GM18907 (cell line): ENCODE data around the gene NHLRC2.
A peak's percentile ranks its signal among the peaks of the same experiment; 100 is the strongest.
"Not testable (repeated sequence)": the region's sequence is repeated elsewhere in the genome, so short reads cannot be mapped to it uniquely, and the experiment has no call there.

Source experiments
- ATAC-seq: cut with Tn5 transposase; IDR thresholded peaks from one replicate; pipeline ENCODE4 v1.9.1; 2021; ENCODE audit warnings: mild to moderate bottlenecking, moderate library complexity; ENCODE audit not compliant: unreplicated experiment

The NHLRC2 gene

GRCh38 chr10:113854013-113854760 is at the start of gene NHLRC2, which contains the start of gene DCLRE1A:
Gene NHLRC2, plus strand, starts transcription at chr10:113854661. Its CDS starts 212 bp downstream, at chr10:113854873.
Gene DCLRE1A, minus strand, starts transcription at chr10:113854082. Its CDS starts 900 bp downstream, at chr10:113853182.
- peak; percentile 45 for ATAC-seq

- no peak for ATAC-seq
Observed at GRCh38 chr10:113806503-113806902, 48.0 kb upstream of the NHLRC2 start.

- no peak for ATAC-seq
Observed at GRCh38 chr10:113808168-113808567, 46.3 kb upstream of the NHLRC2 start.

- ATAC-seq: not testable (repeated sequence)
Observed at GRCh38 chr10:113814700-113815099, 39.8 kb upstream of the NHLRC2 start.

GRCh38 chr10:113819989-113820388 is 34.5 kb upstream of the NHLRC2 start:
- ATAC-seq: no peak

- ATAC-seq: no peak
Observed at GRCh38 chr10:113820507-113820906, 34.0 kb upstream of the NHLRC2 start.

- ATAC-seq: not testable (repeated sequence)
Observed at GRCh38 chr10:113821306-113821705, 33.2 kb upstream of the NHLRC2 start.

GRCh38 chr10:113822174-113822573 is 32.3 kb upstream of the NHLRC2 start:
- no peak for ATAC-seq

- ATAC-seq: no peak
Observed at GRCh38 chr10:113823389-113823788, 31.1 kb upstream of the NHLRC2 start.

GRCh38 chr10:113825791-113826190 is 28.7 kb upstream of the NHLRC2 start:
- no peak for ATAC-seq

GRCh38 chr10:113828567-113828966 is 25.9 kb upstream of the NHLRC2 start:
- not testable (repeated sequence) for ATAC-seq

- ATAC-seq: no peak
Observed at GRCh38 chr10:113842171-113842570, 12.3 kb upstream of the NHLRC2 start.

GRCh38 chr10:113843972-113844485 is 10.4 kb upstream of the NHLRC2 start:
- ATAC-seq: no peak

- ATAC-seq: peak; percentile 39
Observed at GRCh38 chr10:113846036-113846435, 8.4 kb upstream of the NHLRC2 start.

GRCh38 chr10:113849140-113849803 is 5.2 kb upstream of the NHLRC2 start:
- ATAC-seq: no peak

- ATAC-seq: no peak
Observed at GRCh38 chr10:113849946-113850345, 4.5 kb upstream of the NHLRC2 start.

GRCh38 chr10:113853578-113854012 is 866 bp upstream of the NHLRC2 start:
- ATAC-seq: no peak

GRCh38 chr10:113854761-113855588 is 514 bp downstream of the NHLRC2 start:
- peak; percentile 44 for ATAC-seq

GRCh38 chr10:113856563-113856962 is 2.1 kb downstream of the NHLRC2 start:
- ATAC-seq: no peak

- no peak for ATAC-seq
Observed at GRCh38 chr10:113857210-113857609, 2.7 kb downstream of the NHLRC2 start.

GRCh38 chr10:113858541-113858940 is 4.1 kb downstream of the NHLRC2 start:
- ATAC-seq: no peak
